Activated naive CD4-positive, alpha-beta T cell treated with anti-CD3 and anti-CD28 coated beads, Interleukin-2, amount 50 U/mL, for 24 hours (primary cell): ENCODE measurements around the gene DCDC2.
"Not testable (repeated sequence)": the region's sequence is repeated elsewhere in the genome, so short reads cannot be mapped to it uniquely, and the experiment has no call there.

Source experiments
- H3K27ac Mint-ChIP-seq: one replicate; pipeline ENCODE4 v1.8.0; 2021; ENCODE audit warnings: mild to moderate bottlenecking, mixed read lengths
- H3K27me3 Mint-ChIP-seq: one replicate; pipeline ENCODE4 v1.8.0; 2021; ENCODE audit warnings: mixed read lengths
- H3K36me3 Mint-ChIP-seq: one replicate; pipeline ENCODE4 v1.8.0; 2021; ENCODE audit warnings: mixed read lengths
- H3K4me1 Mint-ChIP-seq: one replicate; pipeline ENCODE4 v1.8.0; 2021; ENCODE audit warnings: mixed read lengths
- H3K4me3 Mint-ChIP-seq: one replicate; pipeline ENCODE4 v1.8.0; 2021; ENCODE audit warnings: mild to moderate bottlenecking, mixed read lengths
- H3K9me3 Mint-ChIP-seq: one replicate; pipeline ENCODE4 v1.8.0; 2021; ENCODE audit warnings: mixed read lengths

The DCDC2 gene

DNA sequence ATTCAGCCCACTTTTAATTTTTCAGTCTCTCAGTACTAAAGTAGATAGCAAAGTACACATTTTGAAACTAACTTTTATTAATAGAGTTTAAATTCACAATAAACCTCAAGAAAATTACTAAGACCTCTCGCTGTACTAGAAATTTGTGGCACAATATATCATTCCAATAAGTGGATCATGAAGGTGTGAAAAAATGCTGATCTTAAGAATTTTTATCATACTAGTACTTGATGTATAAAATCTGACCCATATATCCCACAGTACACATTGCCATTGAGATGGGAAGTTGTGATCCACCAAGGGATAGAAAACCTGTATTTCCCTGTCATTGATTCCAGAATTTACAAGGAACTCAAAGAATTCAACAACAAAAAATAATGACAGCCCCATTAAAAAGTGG, 85.7 kb downstream of the DCDC2 start:
- Mint-ChIP-seq H3K27me3 (peaks cover 7% of the 10 kb centered on the region), H3K27ac (no peak overlapping the region), H3K4me3 (no peak overlapping the region), H3K36me3 (no peaks in the 10 kb centered on the region), H3K4me1 (no peaks in the 10 kb centered on the region), H3K9me3 (no peaks in the 10 kb centered on the region)

DNA sequence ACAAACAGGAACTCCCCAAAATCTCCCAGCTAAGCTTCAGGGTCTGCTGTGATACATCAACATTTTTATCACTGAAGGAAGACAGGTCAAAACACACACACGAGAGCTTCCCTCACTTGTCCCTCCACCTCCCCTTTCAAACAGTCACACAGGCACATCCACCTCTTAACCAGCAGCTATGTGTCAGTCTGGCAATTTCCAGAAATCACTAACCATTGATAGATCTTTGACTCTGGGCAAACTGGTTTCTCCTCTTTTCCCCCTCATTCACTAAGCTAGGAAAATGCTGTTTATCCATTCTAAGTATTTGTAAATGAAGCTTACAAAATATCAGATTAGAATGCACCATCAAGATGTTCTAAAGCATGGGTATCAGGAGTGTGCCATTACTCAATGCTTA, 87.8 kb downstream of the DCDC2 start:
- Mint-ChIP-seq H3K4me1 (no peaks in the 10 kb centered on the region), H3K27ac (no peak overlapping the region), H3K36me3 (no peaks in the 10 kb centered on the region), H3K4me3 (no peak overlapping the region), H3K27me3 (peaks cover 9% of the 10 kb centered on the region), H3K9me3 (no peaks in the 10 kb centered on the region)

DNA sequence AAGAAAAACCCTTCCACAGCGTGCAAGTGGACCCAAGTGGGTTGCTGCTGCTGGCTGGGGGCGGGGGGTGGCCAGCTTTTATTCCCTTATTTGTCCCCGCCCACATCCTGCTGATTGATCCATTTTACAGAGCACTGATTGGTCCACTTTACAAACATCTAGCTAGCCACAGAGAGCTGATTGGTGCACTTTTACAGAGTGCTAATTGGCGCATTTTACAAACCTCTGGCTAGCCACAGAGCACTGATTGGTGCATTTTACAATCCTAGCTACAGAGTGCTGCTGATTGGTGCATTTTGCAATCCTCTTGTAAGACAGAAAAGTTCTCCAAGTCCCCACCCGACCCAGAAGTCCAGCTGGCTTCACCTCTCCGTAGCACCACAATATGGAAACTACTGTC, 99.6 kb downstream of the DCDC2 start:
- H3K27me3 Mint-ChIP-seq = peaks cover 12% of the 10 kb centered on the region
- not testable (repeated sequence) for H3K4me3 Mint-ChIP-seq, H3K36me3 Mint-ChIP-seq, H3K4me1 Mint-ChIP-seq, H3K27ac Mint-ChIP-seq, H3K9me3 Mint-ChIP-seq

DNA sequence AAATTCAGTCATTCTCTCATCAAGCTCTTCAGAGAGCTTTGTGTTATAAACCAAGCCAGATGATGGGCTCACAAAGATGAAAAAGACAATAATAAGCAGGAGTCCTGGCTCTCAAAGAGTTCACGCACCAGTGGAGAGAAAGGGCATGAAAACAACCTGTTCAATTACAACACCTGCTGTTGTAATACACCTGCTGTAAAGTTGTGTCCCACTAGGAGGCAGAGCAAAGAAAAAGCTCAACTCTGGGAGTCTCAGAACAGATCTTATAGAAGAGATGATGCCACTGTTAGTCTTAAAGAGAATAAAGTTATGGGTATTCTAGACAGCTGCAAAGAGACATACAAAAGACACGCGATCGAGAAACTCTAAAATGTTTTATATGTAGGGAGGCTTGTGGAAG, 100.6 kb downstream of the DCDC2 start:
- H3K36me3 Mint-ChIP-seq = no peaks in the 10 kb centered on the region
- H3K9me3 Mint-ChIP-seq = peaks cover 5% of the 10 kb centered on the region
- peaks cover 13% of the 10 kb centered on the region for H3K27me3 Mint-ChIP-seq
- no peak overlapping the region for H3K27ac Mint-ChIP-seq
- H3K4me3 Mint-ChIP-seq = no peak overlapping the region
- no peaks in the 10 kb centered on the region for H3K4me1 Mint-ChIP-seq

DNA sequence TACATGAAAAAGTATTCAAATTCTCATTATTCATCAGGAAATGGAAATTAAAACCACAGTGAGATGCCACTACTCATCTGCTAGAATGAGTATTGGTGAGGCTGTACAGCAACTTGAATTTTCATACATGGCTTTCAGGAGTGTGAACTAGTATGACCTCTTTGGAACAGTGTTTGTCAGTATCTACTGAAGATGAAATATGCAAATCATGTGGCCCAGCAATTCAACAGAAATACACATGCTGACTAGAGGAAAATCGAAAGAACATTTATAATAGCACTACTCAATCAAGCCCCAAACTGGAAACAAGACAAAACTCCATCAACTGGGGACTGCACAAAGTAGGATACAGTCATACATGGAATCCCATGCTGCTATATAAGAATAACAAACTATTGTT, 102.2 kb downstream of the DCDC2 start:
- no peak overlapping the region for H3K4me3 Mint-ChIP-seq
- peaks cover 11% of the 10 kb centered on the region for H3K27me3 Mint-ChIP-seq
- no peaks in the 10 kb centered on the region for H3K36me3 Mint-ChIP-seq
- peaks cover 8% of the 10 kb centered on the region for H3K9me3 Mint-ChIP-seq
- H3K4me1 Mint-ChIP-seq = no peaks in the 10 kb centered on the region
- no peak overlapping the region for H3K27ac Mint-ChIP-seq

DNA sequence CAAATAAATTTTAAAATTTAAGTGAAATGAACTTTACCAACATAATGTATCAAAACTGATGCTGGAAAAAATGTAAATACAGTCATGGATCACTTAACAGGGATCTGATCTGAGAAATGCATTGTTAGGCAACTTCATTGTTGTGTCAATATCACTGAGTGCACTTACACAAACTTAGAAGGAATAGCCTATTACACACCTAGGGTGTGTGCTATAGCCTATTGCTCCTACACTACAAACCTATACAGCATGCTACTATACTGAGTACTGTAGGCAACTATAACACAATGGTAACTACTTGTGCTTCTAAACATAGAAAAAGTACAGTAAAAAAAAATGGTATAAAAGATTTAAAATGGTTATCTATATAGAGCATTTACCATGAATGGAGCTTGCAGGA, 104.5 kb downstream of the DCDC2 start:
- Mint-ChIP-seq H3K4me3 (no peak overlapping the region), H3K36me3 (no peaks in the 10 kb centered on the region), H3K4me1 (no peaks in the 10 kb centered on the region), H3K27ac (no peak overlapping the region), H3K9me3 (peaks cover 8% of the 10 kb centered on the region), H3K27me3 (peaks cover 12% of the 10 kb centered on the region)

DNA sequence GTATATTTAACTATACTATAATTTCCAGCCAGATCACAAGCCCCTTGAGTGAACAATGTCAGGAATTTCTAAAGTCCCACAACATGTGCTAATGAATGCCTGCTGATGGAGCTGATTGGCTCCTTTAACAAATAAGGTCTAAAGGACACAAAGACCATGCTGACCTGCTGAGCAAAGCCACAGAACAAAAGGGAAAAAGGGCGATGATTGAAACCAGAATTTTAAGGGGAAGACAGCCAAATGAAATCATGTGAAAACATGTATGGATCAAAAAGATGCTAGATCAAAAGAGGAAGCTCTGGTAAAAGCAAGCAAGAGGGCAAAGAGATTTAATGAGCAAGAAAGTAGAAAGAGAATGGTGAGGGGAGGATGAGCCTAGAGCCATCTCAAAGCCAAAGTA, 105.6 kb downstream of the DCDC2 start:
- Mint-ChIP-seq H3K27me3 (peaks cover 8% of the 10 kb centered on the region), H3K9me3 (peaks cover 8% of the 10 kb centered on the region), H3K27ac (no peak overlapping the region), H3K4me1 (no peaks in the 10 kb centered on the region), H3K36me3 (no peaks in the 10 kb centered on the region), H3K4me3 (no peak overlapping the region)

DNA sequence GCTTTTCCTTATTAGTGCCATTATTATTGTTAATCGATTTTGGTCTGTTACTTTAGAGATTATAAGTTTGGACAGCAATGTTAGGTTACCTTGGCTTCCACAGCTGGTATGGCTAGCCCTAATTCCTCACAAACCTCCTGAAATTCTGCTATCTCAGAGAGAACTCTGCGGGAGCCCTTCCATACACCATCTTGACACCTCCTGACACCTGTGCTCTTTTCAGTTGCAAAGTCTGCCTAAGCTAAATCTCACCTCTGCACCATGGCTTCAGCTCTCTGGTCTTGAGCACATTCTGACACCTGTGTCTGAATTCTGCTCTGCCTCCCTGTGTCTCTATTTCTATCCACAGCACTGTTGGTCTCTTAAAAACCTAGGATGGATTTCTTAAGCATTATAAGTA, 106.5 kb downstream of the DCDC2 start:
- H3K9me3 Mint-ChIP-seq = peaks cover 8% of the 10 kb centered on the region
- no peaks in the 10 kb centered on the region for H3K4me1 Mint-ChIP-seq
- H3K27ac Mint-ChIP-seq = no peak overlapping the region
- no peak overlapping the region for H3K4me3 Mint-ChIP-seq
- H3K27me3 Mint-ChIP-seq = peaks cover 6% of the 10 kb centered on the region
- H3K36me3 Mint-ChIP-seq = no peaks in the 10 kb centered on the region

DNA sequence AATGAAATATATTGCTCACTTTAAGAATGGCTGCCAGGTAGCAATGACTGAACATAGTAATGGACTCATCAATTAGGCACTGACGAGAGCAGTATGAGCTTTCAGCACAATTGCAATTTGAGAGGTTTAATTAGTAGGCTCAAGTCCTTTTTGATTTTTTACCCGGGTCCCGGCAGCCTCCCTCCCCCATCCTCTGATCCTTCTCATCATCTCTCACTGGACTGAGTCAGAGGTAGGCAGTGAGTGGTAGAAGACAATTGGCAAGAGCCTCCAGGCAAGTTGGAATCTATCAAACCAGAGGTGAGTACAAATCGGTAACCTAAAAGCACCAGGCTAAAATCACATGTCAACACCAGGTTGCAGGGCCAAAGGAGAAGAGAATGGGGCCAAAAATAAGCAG, 107.9 kb downstream of the DCDC2 start:
- Mint-ChIP-seq H3K27me3 (peaks cover 6% of the 10 kb centered on the region), H3K4me1 (no peaks in the 10 kb centered on the region), H3K36me3 (no peaks in the 10 kb centered on the region), H3K9me3 (peaks cover 8% of the 10 kb centered on the region), H3K4me3 (no peak overlapping the region), H3K27ac (no peak overlapping the region)

DNA sequence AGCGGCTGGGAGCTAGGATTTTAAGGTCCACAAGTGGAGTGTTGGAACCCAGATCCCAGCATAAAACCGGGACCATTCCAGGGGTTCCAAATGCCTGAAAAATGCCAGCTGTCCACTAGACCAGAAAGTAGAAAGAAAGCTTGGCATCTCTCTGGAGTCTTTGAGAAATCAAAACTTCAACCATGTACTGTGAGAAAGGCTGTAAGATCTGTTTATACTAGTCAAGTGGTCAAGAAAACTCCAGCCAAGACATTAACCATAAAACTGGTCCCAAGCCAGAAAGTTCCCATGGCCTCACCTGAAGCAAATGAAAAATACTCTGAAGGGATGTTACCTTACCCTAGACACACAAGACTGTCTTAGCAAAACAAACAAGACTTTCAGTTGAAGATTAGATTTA, 112.6 kb downstream of the DCDC2 start:
- H3K36me3 Mint-ChIP-seq = no peaks in the 10 kb centered on the region

DNA sequence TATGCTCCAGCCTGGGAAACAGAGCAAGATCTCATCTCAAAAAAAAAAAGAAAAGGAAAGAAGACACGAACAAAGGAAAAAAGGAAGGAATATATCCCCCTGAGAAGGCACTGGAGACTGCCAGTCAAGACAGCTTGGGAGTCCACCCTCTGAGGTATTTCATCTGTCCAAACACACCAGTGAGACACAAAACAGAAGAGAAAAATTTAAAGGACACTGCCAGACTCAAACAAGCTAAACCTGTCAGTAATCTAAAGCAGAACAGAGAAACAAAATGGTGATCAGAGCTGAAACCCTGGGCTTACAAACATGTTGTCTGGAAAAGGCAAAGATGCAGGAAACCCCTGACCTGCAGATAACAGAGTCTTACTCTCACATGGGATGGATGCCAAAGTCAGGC, 114.9 kb downstream of the DCDC2 start:
- Mint-ChIP-seq H3K9me3 (no peaks in the 10 kb centered on the region), H3K4me3 (no peak overlapping the region), H3K27ac (no peak overlapping the region), H3K27me3 (no peaks in the 10 kb centered on the region), H3K36me3 (no peaks in the 10 kb centered on the region), H3K4me1 (no peaks in the 10 kb centered on the region)

More for the DNA sequence above, 112.6 kb downstream of the DCDC2 start:
- no peak overlapping the region for H3K27ac Mint-ChIP-seq
- no peaks in the 10 kb centered on the region for H3K4me1 Mint-ChIP-seq
- no peaks in the 10 kb centered on the region for H3K9me3 Mint-ChIP-seq
- H3K4me3 Mint-ChIP-seq = no peak overlapping the region
- peaks cover 3% of the 10 kb centered on the region for H3K27me3 Mint-ChIP-seq

DNA sequence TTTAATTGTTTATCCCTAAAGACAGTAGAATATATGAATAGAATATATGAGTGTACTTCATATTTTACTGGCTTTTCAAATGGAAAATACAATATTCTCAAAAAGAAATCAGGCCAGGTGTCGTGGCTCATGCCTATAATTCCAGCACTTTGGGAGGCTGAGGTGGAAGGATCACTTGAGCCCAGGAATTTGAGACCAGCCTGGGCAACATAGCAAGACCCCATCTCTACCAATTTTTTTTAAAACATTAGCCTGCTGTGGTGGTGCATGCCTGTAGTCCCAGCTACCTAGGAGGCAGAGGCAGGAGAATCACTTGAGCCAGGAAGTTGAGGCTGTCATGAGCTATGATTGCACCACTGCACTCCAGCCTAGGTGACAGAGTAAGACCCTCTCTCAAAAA, 116.1 kb downstream of the DCDC2 start:
- H3K4me1 Mint-ChIP-seq, H3K27ac Mint-ChIP-seq, H3K36me3 Mint-ChIP-seq, H3K9me3 Mint-ChIP-seq, H3K4me3 Mint-ChIP-seq, H3K27me3 Mint-ChIP-seq: not testable (repeated sequence)

DNA sequence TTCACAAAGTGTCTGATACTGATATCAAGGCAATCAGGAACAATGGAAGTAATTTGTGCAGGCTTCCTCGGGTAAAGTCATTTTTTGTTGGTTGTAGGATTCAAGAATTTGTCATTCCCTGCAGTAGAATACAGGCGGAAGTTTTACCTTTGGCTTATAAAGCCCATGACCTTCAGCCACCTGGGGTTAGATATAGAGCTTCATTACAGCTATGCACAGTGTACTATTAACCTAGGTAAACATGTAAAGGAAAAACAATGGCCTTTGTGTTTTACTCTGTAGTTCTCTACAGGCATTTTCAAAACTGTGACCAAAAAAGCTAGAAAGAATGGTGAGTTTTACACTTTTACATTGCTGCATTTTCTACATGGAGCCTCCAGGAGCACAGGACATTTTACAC, 116.9 kb downstream of the DCDC2 start:
- H3K27me3 Mint-ChIP-seq = no peaks in the 10 kb centered on the region
- H3K27ac Mint-ChIP-seq = no peak overlapping the region
- no peaks in the 10 kb centered on the region for H3K36me3 Mint-ChIP-seq
- H3K9me3 Mint-ChIP-seq = no peaks in the 10 kb centered on the region
- no peak overlapping the region for H3K4me3 Mint-ChIP-seq
- H3K4me1 Mint-ChIP-seq = no peaks in the 10 kb centered on the region

DNA sequence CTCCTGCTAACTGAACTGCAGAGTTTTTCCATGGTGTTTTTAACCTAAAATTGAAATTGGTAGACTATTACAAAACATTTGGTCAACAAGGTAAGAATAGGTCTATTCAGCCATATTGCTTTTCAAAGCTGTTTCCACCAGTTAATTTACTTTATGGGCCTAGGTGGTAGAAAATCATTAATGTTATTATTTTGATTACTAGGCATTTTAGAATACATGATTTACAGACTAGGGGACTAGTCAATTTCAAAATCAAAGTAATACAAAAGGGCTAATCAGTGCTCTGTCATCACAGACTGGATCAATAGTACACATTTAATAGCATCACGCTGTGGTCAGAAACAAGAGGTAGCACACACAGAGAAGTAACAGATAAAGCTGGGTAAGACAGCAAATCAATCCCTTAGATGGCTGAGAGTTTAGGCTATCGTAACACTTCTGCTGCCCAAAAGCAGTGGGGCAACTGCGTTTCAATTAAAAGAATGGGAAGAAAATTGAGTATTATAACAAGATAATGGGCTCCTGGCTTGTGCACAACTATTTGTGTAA, 117.4 kb downstream of the DCDC2 start:
- no peak overlapping the region for H3K4me3 Mint-ChIP-seq
- no peak overlapping the region for H3K27ac Mint-ChIP-seq
- no peaks in the 10 kb centered on the region for H3K36me3 Mint-ChIP-seq
- H3K9me3 Mint-ChIP-seq = no peaks in the 10 kb centered on the region
- no peaks in the 10 kb centered on the region for H3K27me3 Mint-ChIP-seq
- H3K4me1 Mint-ChIP-seq = no peaks in the 10 kb centered on the region

DNA sequence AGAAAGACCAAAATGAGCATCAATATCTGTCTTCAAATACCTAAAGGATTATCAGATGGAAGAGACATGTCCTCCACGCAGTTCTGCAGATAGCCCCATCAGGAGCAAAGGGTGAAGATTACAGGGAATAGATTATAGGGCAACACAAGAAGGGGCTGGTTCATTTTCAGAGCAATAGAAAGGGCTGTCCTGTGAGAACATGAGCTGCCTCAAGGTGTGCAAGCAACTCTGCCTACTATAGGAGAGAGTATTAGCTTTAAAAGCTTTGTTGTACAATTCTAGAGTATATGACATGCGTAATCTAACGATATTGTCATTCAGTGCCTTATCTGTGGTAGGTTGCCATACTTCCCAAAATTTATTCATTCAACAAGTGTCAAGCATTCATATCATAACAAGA, 119.2 kb downstream of the DCDC2 start:
- no peak overlapping the region for H3K4me3 Mint-ChIP-seq
- H3K27me3 Mint-ChIP-seq = peaks cover 6% of the 10 kb centered on the region
- no peaks in the 10 kb centered on the region for H3K9me3 Mint-ChIP-seq
- H3K4me1 Mint-ChIP-seq = no peaks in the 10 kb centered on the region
- H3K27ac Mint-ChIP-seq = no peak overlapping the region
- H3K36me3 Mint-ChIP-seq = no peaks in the 10 kb centered on the region

DNA sequence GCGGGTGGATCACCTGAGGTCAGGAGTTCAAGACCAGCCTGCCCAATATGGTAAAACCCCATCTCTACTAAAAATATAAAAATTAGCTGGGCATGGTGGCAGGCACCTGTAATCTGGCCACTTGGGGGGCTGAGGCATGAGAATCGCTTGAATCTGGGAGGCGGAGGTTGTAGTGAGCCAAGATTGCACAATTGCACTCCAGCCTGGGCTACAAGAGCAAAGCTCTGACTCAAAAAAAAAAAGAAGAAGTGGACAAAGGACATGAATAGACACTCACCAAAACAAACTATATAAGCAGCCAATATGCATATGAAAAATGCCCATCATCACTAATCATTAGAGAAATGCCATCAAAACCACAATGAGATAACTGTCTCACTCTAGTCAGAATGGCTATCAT, 121.1 kb downstream of the DCDC2 start:
- H3K27ac Mint-ChIP-seq, H3K9me3 Mint-ChIP-seq, H3K4me3 Mint-ChIP-seq, H3K4me1 Mint-ChIP-seq, H3K36me3 Mint-ChIP-seq: not testable (repeated sequence)
- peaks cover 12% of the 10 kb centered on the region for H3K27me3 Mint-ChIP-seq

DNA sequence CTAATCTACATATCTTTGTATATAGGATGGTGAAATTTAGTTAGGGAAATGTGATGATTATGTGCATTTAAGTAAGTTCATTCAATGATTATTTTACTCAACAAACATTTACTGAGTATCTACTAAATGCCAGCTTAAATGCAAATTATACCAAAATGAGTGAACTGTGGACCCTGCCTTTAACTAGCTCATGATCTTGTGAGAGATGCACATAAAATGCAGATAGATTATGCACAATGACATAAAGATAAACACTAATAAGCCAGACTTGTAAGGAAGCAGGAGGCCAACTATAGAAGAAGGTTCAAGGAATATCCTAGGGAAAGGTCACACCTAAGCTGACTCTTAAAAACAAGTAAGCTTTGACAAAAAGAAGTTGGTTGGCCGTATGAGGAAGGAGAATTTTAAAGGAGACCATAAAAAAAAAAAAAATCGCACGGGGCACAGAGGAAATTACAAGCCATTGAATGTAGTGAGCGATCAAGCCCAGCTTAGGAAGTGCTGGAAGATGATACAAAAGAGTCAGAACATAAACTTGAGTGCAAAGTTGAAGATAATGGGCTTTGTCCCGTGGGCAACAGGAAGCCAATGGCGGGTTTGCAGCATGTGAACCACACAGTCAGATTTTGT, 123.9 kb downstream of the DCDC2 start:
- Mint-ChIP-seq H3K4me1 (no peaks in the 10 kb centered on the region), H3K27me3 (peaks cover 23% of the 10 kb centered on the region), H3K36me3 (no peaks in the 10 kb centered on the region), H3K27ac (no peak overlapping the region), H3K9me3 (no peaks in the 10 kb centered on the region), H3K4me3 (no peak overlapping the region)
